Retina (tissue), 1 donor: ENCODE measurements around the gene LRRC70.
"Not testable (repeated sequence)": the region's sequence is repeated elsewhere in the genome, so short reads cannot be mapped to it uniquely, and the experiment has no call there.

ENCODE experiments used
- DNase-seq: peaks from one replicate; pipeline ENCODE4 v3.0.0-alpha.2; 2016

LRRC70 gene

GRCh38 chr5:62578540-62578939, at the start of gene LRRC70:
LRRC70 (plus strand) TSS chr5:62578819; CDS start chr5:62579439, 620 bp downstream.
- no peak for DNase-seq

- DNase-seq: no peak
Observed at GRCh38 chr5:62533597-62533996, 45.0 kb upstream of the LRRC70 start.

GRCh38 chr5:62534461-62535236, 44.0 kb upstream of the LRRC70 start:
- DNase-seq: no peak

GRCh38 chr5:62536232-62536631, 42.4 kb upstream of the LRRC70 start:
- no peak for DNase-seq

- DNase-seq: no peak
Observed at GRCh38 chr5:62536783-62537182, 41.8 kb upstream of the LRRC70 start.

- no peak for DNase-seq
Observed at GRCh38 chr5:62538017-62538942, 40.3 kb upstream of the LRRC70 start.

- DNase-seq: no peak
Observed at GRCh38 chr5:62542720-62543119, 35.9 kb upstream of the LRRC70 start.

GRCh38 chr5:62547945-62548630, 30.5 kb upstream of the LRRC70 start:
- DNase-seq: no peak

- no peak for DNase-seq
Observed at GRCh38 chr5:62550103-62550502, 28.5 kb upstream of the LRRC70 start.

GRCh38 chr5:62555930-62556329, 22.7 kb upstream of the LRRC70 start:
- DNase-seq: no peak

GRCh38 chr5:62558941-62559340, 19.7 kb upstream of the LRRC70 start:
- DNase-seq: no peak

- peak; percentile 18 for DNase-seq
Observed at GRCh38 chr5:62560786-62561185, 17.8 kb upstream of the LRRC70 start.

- no peak for DNase-seq
Observed at GRCh38 chr5:62561896-62562295, 16.7 kb upstream of the LRRC70 start.

- DNase-seq: no peak
Observed at GRCh38 chr5:62562867-62563266, 15.8 kb upstream of the LRRC70 start.

- no peak for DNase-seq
Observed at GRCh38 chr5:62564101-62564500, 14.5 kb upstream of the LRRC70 start.

GRCh38 chr5:62565740-62566139, 12.9 kb upstream of the LRRC70 start:
- not testable (repeated sequence) for DNase-seq

- DNase-seq: no peak
Observed at GRCh38 chr5:62568143-62568542, 10.5 kb upstream of the LRRC70 start.

GRCh38 chr5:62568800-62569432, 9.7 kb upstream of the LRRC70 start:
- no peak for DNase-seq

- no peak for DNase-seq
Observed at GRCh38 chr5:62569470-62569869, 9.1 kb upstream of the LRRC70 start.

GRCh38 chr5:62572918-62573514, 5.6 kb upstream of the LRRC70 start:
- DNase-seq: no peak

GRCh38 chr5:62574599-62574998, 4.0 kb upstream of the LRRC70 start:
- no peak for DNase-seq

GRCh38 chr5:62575066-62575465, 3.6 kb upstream of the LRRC70 start:
- DNase-seq: no peak
